Progenitor cell of endocrine pancreas (in vitro differentiated cells): ENCODE results near the gene CALHM4. TPM values are rescaled to one million over a fixed set of nuclear protein-coding genes. Genes with fewer than 3 reads are reported as not detected.

Source experiments
- DNase-seq: peaks from one replicate; pipeline ENCODE4 v3.0.0; 2021; ENCODE audit warnings: low spot score; ENCODE audit not compliant: unreplicated experiment
- H3K27ac Mint-ChIP-seq: 2 replicates; pipeline ENCODE4 v1.8.0; 2021; ENCODE audit warnings: mild to moderate bottlenecking, moderate library complexity, mixed read lengths
- H3K27me3 Mint-ChIP-seq: 2 replicates; pipeline ENCODE4 v1.8.0; 2021; ENCODE audit warnings: mixed read lengths
- H3K36me3 Mint-ChIP-seq: 2 replicates; pipeline ENCODE4 v1.8.0; 2022; ENCODE audit warnings: mixed read lengths; ENCODE audit not compliant: insufficient read depth
- H3K4me1 Mint-ChIP-seq: 2 replicates; pipeline ENCODE4 v1.8.0; 2021; ENCODE audit warnings: low read depth, mixed read lengths
- H3K4me3 Mint-ChIP-seq: 2 replicates; pipeline ENCODE4 v1.8.0; 2021; ENCODE audit warnings: low read depth, mild to moderate bottlenecking, moderate library complexity, mixed read lengths
- H3K9me3 Mint-ChIP-seq: 2 replicates; pipeline ENCODE4 v1.8.0; 2021; ENCODE audit warnings: low read depth, mixed read lengths
- total RNA-seq: library from RNA; stranded (reverse); gene quantifications from 2 replicates; pipeline ENCODE4 v1.2.1, GENCODE V29; 2021
- TF ChIP-seq, protein P1 (sequence below): fragments of 200-600 bp; sonication (generic); IDR thresholded peaks from one replicate; pipeline ENCODE4 v1.5.0; 2021; ENCODE audit warnings: antibody characterized with exemption, mild to moderate bottlenecking; ENCODE audit not compliant: unreplicated experiment

Gene CALHM4
- total RNA-seq, 1 donor from 2014 or later, result not detected

DNA sequence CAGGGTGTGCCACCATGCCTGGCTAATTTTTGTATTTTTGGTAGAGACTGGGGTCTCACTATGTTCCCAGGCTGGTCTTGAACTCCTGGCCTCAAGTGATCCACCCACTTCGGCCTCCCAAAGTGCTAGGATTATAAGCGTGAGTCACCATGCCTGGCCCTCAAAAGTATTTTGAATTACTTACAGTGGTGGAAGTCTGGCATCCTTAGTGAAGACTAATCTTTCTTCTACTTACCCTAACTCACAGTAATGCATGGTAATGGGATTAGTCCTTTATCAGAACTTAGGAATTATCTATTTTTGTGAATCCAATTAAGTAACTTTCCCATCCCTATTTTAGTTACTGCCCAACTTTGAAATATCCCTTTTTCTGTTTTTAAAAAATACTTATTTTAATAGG is 21.7 kb downstream of the CALHM4 start:
- DNase-seq, result no peak
- Mint-ChIP-seq H3K4me3 (no peak overlapping the region), H3K27ac (no peak overlapping the region), H3K36me3 (peaks cover 4% of the 10 kb centered on the region), H3K4me1 (peaks cover 13% of the 10 kb centered on the region), H3K9me3 (no peaks in the 10 kb centered on the region), H3K27me3 (no peaks in the 10 kb centered on the region)
- TF ChIP-seq, protein P1, sequence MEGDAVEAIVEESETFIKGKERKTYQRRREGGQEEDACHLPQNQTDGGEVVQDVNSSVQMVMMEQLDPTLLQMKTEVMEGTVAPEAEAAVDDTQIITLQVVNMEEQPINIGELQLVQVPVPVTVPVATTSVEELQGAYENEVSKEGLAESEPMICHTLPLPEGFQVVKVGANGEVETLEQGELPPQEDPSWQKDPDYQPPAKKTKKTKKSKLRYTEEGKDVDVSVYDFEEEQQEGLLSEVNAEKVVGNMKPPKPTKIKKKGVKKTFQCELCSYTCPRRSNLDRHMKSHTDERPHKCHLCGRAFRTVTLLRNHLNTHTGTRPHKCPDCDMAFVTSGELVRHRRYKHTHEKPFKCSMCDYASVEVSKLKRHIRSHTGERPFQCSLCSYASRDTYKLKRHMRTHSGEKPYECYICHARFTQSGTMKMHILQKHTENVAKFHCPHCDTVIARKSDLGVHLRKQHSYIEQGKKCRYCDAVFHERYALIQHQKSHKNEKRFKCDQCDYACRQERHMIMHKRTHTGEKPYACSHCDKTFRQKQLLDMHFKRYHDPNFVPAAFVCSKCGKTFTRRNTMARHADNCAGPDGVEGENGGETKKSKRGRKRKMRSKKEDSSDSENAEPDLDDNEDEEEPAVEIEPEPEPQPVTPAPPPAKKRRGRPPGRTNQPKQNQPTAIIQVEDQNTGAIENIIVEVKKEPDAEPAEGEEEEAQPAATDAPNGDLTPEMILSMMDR, result no peak

DNA sequence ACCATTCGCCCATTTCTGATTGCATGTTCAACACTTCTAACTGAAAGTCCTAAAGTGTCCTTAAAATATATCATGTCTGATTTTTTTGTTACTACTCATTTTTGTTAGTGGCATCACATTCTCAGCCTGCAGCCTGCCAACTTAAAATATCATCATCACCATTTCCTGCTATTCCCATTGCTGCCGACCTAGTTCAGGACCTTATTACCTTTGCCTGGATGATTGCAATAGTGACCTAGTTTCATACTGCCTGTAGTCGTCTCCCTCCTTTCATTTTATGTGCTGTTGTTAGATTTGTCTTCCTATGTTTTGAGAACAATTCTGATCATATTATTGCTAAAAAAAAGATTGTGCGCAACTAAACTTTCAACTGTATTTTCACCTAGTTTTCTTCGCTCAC is 23.9 kb downstream of the CALHM4 start:
- Mint-ChIP-seq H3K27me3 (no peaks in the 10 kb centered on the region), H3K4me3 (no peak overlapping the region), H3K9me3 (no peaks in the 10 kb centered on the region), H3K4me1 (peaks cover 9% of the 10 kb centered on the region), H3K36me3 (peaks cover 6% of the 10 kb centered on the region), H3K27ac (no peak overlapping the region)
- TF ChIP-seq, protein P1, result no peak
- no peak for DNase-seq

DNA sequence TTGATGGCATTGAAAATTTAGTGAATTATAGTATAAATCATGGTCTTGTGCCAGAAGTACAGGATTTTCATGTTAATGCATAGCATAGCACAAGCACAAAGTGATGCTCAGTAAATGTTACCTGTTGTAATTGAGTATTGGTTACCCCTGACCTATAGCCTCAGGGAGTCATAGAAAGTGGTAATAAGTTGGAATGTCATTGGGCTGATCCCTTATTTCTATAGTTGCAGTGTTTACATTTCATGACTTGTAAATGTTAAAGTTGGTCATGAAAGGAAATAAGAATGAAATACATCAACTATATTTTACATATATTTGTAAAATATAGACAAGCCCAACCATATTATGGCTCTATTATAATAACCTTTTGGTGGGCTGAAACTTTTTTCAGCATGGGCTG is 24.8 kb downstream of the CALHM4 start:
- H3K4me3 Mint-ChIP-seq, result no peak overlapping the region
- peaks cover 4% of the 10 kb centered on the region for H3K4me1 Mint-ChIP-seq
- no peaks in the 10 kb centered on the region for H3K27me3 Mint-ChIP-seq
- H3K36me3 Mint-ChIP-seq, result peaks cover 8% of the 10 kb centered on the region
- DNase-seq, result no peak
- H3K27ac Mint-ChIP-seq, result no peak overlapping the region
- TF ChIP-seq, protein P1, result no peak
- no peaks in the 10 kb centered on the region for H3K9me3 Mint-ChIP-seq

DNA sequence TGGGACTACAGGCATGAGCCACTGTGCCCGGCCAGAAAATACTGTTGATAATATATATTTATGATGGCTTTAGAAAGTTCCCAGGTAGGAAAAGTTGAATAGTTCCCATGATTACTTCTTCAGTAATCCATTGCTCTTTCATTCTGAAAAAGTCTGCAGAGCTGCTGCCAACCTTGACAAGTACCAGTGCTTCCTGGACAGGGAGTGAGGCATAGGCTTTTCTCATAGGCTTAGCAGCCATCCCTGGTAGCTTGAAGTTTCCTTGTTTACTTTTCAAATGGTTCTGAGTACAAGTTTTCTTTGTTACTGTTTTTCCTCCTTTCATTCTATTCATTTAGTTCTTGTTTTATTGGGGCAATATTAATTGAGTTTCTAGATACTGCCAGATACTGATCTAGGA is 25.6 kb downstream of the CALHM4 start:
- no peak overlapping the region for H3K4me3 Mint-ChIP-seq
- H3K27me3 Mint-ChIP-seq, result no peaks in the 10 kb centered on the region
- H3K36me3 Mint-ChIP-seq, result peaks cover 7% of the 10 kb centered on the region
- peaks cover 1% of the 10 kb centered on the region for H3K4me1 Mint-ChIP-seq
- H3K9me3 Mint-ChIP-seq, result no peaks in the 10 kb centered on the region
- no peak for DNase-seq
- H3K27ac Mint-ChIP-seq, result no peak overlapping the region
- TF ChIP-seq, protein P1, result no peak

DNA sequence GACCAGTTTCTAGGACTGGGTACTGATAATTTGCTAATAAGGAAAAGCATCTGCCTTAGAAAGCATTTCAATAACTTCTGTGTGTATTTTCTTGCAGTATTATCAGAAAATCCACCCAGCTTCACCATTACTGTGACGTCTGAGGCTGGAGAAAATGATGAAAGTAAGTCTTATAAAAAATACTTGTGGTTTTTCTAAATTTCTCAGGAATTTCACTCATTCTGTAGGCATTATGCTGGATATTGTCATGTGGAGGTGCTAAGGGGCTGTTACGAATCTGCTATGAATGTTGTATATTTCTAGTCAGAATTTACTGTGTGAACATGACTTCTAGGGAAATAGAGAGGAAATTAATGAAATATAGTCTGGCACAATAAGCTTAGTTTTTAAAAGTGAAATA is 26.6 kb downstream of the CALHM4 start:
- H3K4me1 Mint-ChIP-seq, result peaks cover 1% of the 10 kb centered on the region
- H3K27me3 Mint-ChIP-seq, result no peaks in the 10 kb centered on the region
- TF ChIP-seq, protein P1, result no peak
- H3K27ac Mint-ChIP-seq, result no peak overlapping the region
- H3K9me3 Mint-ChIP-seq, result no peaks in the 10 kb centered on the region
- H3K36me3 Mint-ChIP-seq, result peaks cover 10% of the 10 kb centered on the region
- no peak for DNase-seq
- H3K4me3 Mint-ChIP-seq, result no peak overlapping the region
